GM18870 (cell line): ENCODE results near the gene ATAD3A.
A peak's percentile ranks its signal among the peaks of the same experiment; 100 is the strongest.
"Not testable (repeated sequence)": the region's sequence is repeated elsewhere in the genome, so short reads cannot be mapped to it uniquely, and the experiment has no call there.

Experiments used
- ATAC-seq: cut with Tn5 transposase; IDR thresholded peaks from one replicate; pipeline ENCODE4 v1.9.1; 2021; ENCODE audit warnings: moderate library complexity; ENCODE audit not compliant: unreplicated experiment

ATAD3A gene

GRCh38 chr1:1553821-1554494 is 42.0 kb downstream of the ATAD3A start:
- ATAC-seq, result no peak

GRCh38 chr1:1554550-1554925 is 42.6 kb downstream of the ATAD3A start:
- ATAC-seq, result no peak

DNA sequence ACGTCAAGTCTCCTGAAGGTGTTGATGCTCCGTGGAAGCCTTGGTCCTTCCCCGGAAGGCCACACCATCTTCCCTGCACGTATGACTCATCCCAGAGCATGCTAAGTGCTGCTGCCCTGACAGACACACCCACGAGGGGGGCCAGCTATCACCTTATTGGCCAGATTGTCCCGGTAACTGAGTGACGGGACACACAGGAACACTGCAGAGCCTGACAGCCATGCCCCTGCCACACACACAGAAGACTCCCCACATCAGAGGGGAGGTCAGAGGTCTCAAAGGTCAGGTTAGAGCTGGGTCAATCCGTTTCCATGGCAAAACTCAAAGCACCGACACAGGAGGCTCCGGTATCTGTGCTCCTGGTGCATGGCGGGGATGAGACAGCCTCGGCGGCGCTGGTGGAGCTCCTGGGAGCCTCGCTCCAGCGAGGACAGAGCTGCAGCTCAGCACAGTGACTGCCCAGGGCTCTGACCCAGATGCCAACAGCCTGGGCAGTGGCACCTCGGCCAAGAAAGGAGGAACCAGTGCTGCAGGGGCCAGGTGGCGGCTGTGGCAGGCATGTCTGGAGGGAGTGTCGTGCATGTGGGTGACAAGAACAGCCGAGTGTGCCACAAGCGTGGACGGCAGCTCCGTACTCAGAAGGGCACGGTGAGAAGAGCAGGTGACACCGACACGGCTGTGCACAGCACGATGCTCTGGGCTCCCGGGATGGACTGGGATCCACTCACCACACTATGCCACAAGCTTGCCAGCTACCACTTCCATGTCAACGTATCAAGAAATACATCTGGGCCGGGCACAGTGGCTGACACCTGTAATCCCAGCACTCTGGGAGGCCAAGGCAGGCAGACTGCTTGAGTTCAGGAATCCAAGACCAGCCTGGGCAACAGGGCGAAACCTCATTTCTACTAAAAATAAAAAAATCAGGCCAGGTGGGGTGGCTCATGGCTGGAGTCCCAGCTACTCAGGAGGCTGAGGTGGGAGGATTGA is 43.3 kb downstream of the ATAD3A start:
- ATAC-seq, result no peak

DNA sequence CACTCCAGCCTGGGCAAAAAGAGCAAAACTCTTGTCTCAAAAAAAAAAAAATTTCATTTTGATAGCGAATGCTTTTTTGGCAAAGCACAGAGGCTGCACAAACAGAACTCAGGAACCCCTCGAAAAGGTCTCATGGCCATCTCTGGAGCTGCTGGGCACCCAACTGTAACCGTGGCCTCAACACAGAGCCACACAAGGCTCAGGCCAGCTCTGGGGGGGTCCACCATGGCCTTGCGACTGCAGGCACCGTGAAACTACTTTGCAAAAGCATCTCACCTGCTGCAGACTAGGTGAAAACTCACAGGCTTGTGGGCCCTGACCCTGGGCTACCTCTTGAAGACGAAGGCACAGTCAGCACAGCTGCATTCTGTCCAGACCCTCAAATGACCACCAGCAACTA is 44.5 kb downstream of the ATAD3A start:
- ATAC-seq, result no peak

DNA sequence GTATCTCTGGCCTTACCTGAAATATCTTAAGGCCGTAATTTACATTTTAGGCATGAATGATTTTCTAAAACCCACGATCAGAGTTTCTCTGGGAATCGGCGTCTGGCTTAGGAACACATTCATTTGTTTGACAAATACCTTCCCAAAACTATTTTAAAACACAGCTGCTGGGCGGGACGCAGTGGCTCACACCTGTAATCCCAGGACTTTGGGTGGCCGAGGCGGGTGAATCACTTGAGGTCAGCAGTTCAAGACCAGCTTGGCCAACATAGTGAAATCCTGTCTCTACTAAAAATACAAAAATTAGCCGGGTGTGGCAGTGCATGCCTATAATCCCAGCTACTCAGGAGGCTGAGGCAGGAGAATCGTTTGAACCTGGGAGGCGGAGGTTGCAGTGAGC is 45.0 kb downstream of the ATAD3A start:
- not testable (repeated sequence) for ATAC-seq

DNA sequence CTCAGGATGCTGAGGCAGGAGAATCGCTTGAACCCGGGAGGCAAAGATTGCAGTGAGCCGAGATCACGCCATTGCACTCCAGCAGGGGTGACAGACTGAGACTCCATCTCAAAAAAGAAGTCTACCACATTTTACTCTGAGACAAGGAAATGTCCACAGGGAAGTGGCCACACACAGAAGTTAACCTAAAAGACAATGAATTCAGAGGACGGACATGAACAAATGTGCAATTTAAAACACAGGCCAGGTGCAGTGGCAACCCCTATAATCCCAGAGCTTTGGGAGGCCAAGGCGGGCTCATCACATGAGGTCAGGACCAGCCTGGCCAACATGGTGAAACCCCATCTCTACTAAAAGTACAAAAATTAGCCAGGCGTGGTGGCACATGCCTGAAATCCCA is 45.7 kb downstream of the ATAD3A start:
- not testable (repeated sequence) for ATAC-seq

- no peak for ATAC-seq
These were observed 46.6 kb downstream of the ATAD3A start for GRCh38 chr1:1558591-1558990.

DNA sequence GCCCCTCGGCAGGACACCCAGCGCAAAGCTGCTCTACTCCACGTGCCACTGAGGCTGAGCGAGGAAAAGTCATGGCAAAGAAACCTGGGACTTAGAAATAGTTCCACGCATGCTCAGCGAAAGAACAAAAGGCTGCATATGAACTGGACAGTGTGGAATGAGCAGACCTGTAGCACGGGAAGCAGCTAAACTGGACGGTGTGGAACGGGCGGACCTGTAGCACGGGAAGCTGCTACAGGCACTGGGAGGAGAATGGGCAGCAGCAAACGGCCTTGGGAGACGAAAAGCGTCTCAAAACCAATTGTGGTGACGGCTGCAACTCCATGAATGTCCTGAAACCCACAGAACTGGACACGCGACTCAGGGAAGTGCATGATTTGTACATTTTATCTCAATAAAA is 47.1 kb downstream of the ATAD3A start:
- no peak for ATAC-seq

DNA sequence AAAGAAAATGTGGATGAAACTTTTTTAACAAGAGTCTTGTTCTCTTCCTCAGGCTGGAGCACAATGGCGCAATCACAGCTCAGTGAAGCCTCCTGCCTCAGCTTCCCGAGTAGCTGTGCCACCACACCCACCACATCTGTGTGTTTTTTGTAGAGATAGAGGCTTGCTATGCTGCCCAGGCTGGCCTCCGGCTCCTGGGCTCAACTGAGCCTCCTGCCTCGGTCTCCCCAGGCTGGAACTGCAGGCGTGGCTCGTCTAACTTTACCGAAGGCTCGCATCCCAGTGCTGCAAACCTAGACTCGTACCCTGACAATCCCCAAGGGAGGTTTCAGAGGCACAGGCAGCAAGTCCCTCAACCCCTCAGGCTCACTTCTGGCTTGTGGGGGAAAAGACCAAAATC is 48.2 kb downstream of the ATAD3A start:
- ATAC-seq, result no peak

DNA sequence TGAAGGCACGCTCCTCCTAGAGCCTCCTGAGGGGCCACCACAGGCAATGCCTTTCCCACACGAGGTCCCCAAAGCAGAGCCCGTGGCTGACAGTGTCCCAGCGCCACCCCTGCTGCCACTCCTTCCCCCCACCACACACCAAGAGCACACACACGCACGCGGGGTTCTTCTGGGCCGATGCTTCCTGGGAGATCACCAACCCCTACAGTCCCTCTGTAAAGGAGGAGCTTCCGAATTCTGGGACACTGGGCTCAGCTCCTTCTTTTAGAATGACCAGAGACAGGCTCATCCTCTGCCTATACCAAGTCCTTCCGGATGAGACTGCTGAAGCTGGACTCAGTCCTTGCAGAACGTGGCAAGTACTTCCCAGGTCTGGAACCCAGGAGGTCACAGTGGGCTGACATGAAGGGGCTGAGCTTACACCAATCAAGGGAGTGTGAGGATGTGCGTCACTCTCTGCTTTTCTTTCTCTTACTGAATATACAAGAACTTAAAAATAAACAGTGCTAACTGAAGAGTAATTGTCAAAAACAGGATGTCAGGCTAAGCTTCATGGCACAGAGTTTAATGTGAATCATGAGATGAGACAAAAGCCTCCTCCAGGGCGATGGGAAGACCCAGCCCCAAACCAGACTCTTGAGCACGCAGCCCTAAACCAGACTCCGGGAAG is 50.0 kb downstream of the ATAD3A start:
- no peak for ATAC-seq

GRCh38 chr1:1562556-1563195 is 50.7 kb downstream of the ATAD3A start:
- ATAC-seq, result no peak

DNA sequence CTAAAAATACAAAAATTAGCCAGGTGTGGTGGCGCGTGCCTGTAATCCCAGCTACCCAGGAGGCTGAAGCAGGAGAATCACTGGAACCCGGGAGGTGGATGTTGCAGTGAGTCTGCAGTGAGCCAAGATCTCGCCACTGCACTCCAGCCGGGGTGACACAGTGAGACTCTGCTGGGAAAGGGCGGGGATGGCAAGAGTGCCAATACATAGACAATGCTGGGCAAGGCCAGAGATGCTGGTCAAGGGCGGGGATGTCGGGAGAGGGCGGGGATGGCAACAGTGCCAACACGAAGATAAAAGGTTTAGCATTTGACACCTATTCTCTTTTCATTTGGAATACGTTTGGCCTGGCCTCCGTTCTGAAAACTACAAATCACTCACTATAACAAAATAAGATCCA is 51.7 kb downstream of the ATAD3A start:
- no peak for ATAC-seq

DNA sequence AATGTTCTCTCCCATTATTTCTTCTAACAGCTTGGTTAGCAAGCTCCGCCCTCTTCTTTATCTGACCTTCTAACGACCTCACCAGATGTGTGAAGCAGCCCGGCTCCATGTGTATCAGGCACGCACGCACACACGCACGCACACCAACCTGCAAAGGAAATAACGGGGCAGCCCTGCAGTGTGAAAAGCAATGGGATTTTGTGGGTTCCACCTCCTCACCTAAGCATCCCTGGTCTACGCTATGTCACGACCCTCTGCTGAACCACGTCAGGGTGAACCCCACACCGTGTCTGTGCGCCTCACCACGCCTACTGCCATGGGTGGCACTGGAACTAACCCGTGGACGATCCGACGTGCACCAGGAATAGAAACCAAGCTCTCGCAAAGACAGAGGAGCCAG is 52.3 kb downstream of the ATAD3A start:
- ATAC-seq, result no peak

DNA sequence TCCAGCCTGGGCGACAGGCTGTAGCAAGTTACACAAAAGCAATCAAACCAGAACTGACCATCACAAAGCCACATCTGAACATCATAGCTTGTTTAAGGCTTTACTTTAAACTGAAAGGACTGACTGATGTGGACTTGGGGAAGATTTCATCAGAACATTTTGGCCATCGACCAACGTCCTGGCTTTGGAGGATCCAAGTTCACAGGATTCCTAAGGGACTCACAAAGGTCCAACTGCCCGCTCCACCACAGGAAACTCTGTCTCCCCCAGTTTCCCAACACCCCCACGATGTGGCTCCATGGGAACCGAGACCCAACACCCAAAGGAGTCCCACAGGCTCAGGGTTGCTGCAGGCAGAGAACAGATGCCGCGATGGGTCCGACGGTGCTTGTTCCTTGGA is 53.4 kb downstream of the ATAD3A start:
- no peak for ATAC-seq

- ATAC-seq, result no peak
These were observed 55.4 kb downstream of the ATAD3A start for GRCh38 chr1:1567152-1567875.

DNA sequence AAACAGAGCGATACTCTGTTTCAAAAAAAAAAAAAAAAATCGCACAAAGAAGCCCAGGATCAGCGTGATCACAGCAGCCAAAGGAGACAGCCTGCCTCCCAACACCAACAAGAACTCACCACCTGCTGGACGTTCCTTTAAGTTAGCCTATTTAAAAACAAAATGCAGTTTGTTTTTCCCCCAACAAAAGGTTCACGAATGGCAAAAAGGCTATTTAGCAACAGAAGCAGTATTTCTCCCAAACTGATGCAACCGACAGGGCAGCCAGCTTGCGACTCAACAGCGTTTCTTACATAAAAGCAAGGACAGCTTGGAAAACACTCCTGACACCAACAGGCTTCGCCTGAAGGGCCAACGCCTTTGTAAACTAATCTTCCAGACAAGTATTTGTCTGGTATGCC is 55.9 kb downstream of the ATAD3A start:
- no peak for ATAC-seq

DNA sequence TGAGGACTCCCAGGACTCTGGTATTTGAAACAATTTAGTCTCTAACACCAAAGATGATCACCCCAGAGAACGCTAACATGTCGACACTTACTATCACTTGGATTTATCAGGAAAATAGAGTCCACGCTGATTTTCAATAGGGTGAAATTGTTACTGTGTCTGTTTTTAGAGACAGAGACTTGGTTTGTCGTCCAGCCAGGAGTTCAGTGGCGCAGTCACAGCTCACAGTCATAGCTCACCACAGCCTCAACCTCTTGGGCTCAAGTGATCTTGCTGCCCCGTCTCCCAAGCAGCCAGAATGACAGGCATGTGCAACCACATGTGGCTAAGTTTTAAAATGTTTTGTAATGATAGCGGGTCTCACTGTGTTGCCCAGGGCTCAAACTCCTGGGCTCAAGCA is 57.4 kb downstream of the ATAD3A start:
- no peak for ATAC-seq

DNA sequence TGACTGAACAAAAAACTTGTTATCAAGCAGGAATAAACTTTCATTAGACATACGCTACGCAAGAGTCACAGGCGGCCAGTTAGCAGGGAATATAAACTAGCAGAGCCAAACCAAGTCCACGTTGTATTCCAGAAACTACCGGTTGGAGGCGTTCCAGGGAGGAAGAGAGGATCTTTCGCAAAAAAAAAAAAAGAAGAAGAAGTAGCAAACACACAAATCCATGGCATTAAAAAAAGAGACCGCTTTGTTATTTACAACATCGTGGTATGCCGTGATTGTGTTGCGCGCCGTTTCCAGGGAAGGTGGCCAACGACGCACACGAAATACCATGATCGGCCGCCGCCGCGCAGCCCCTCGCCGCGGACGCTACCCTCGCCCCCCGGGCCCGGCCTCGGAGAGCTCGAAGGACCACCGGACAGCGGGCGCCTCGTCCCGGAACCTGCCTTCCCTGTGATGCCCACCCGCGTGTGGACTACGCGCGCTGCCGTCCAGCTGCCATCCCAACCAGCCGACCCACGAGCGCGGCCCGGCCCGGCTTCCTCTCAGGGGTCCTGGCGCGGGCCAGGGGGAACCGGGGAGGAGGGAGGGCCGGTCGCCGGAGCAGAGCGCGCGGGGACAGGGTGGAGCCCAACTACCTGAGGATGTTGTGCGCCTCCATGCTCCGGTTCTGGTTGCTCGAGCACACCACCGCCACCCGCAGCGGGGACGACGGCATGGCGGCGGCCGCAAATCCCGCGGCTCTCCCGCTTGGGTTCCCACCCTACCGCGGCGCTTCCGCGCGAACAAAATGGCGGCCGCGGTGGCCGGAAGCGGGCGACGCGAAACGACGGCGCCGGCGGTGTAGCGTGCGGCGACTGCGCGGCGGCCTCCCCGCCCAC is 62.1 kb downstream of the ATAD3A start:
- ATAC-seq, result peak; percentile 36

GRCh38 chr1:1574721-1575537 is 63.0 kb downstream of the ATAD3A start, which contains the start of gene SSU72:
Gene SSU72 (minus strand): TSS chr1:1574863. CDS start chr1:1574557, 306 bp downstream.
- peak; percentile 60 for ATAC-seq
